BJ (cell line): ENCODE measurements around the gene CPXM1. TPM values are rescaled to one million over a fixed set of nuclear protein-coding genes. Genes with fewer than 3 reads are reported as not detected.

ENCODE experiments used
- CTCF ChIA-PET: fragments of 350-600 bp; formaldehyde crosslinking; extraction: SDS; loops from one replicate; lab custom pipeline; 2021; ENCODE audit warnings: antibody characterized with exemption, inconsistent platforms; lab: Yijun Ruan, JAX
- POLR2A ChIA-PET: fragments of 300-600 bp; sonication (Branson Sonifier 250); formaldehyde crosslinking; extraction: SDS; loops from one replicate; lab custom pipeline; 2021; ENCODE audit warnings: antibody characterized with exemption; lab: Charles Lee
- DNase-seq: peaks from one replicate; pipeline ENCODE4 v3.0.0-alpha.2; 2011; ENCODE audit warnings: low read depth
- H3K27me3 ChIP-seq: 2 replicates; pipeline ENCODE4 v1.6.0; 2011; ENCODE audit warnings: low read length; ENCODE audit not compliant: control insufficient read depth, insufficient read depth
- H3K36me3 ChIP-seq: 2 replicates; pipeline ENCODE4 v1.5.1; 2011; ENCODE audit warnings: low read length; ENCODE audit not compliant: control insufficient read depth, insufficient read depth
- H3K4me3 ChIP-seq: 2 replicates; pipeline ENCODE4 v1.5.1; 2011; ENCODE audit warnings: low read depth, mild to moderate bottlenecking, control low read depth, low read length
- polyA plus RNA-seq: library from polyadenylated mRNA; depleted of rRNA; stranded (reverse); fragments of >200 nt; gene quantifications from 2 replicates; pipeline ENCODE4 v1.2.3, GENCODE V29; 2011
- TF ChIP-seq, protein P1 (sequence below): IDR thresholded peaks from 2 replicates; pipeline ENCODE4 v1.5.1; 2011; ENCODE audit warnings: low read depth, mild to moderate bottlenecking, control low read depth, inconsistent platforms, low read length, moderate library complexity; ENCODE audit not compliant: insufficient read depth

The CPXM1 gene
- polyA plus RNA-seq, 1 experiment = 1.6 TPM

DNA sequence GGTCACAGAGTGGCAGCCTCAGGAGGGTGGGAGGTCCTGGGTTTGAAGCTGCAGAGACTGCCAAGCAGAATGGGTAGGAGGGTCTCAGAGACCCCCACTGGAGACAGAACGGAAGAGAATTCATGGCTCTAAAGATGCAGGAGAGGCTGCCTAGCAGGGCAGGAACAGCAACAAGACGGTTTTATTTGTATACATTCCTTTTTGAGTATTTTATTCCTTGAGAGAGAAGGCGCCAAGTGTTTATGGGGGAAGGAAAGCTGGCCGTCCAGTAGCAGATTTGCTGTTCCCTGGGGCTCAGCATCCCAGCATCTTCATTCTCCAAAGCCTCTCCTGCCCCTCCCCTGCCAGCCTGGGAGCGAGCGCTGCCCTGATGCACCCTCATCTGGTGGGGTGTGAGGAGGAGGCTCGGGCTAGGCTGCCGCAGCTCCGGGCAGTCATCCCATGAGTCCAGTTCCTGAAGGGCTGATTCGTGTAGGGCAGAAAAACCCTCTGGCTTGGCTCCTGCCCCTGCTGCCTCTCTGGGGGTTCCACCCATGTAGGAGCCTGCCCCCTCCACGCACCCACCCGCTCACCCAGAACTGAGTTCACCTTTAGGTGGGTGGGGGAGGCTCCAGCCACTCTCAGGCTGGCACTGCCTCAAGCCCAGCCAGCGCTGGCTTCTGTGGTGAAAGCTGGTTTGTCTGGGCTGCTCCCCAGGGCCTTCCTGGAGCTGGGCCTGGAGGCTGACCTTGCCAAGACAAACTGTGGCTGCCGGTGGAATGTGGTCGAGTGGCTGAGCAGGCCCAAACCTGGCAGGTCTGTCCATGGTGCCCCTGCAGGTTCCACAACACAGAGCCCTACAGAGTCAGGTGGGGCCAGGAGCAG is 32.4 kb downstream of the CPXM1 start:
- CTCF ChIA-PET = interaction anchor here (0.9 to 7.7 kb wide), 9 partner anchors 10 to 233 kb away, joined by 3 to 72 read pairs (median 4); no protein-coding TSS in a partner anchor
- POLR2A ChIA-PET = no interaction called here
- Histone ChIP-seq H3K36me3 (no peaks in the 10 kb centered on the region), H3K27me3 (peaks cover 12% of the 10 kb centered on the region), H3K4me3 (no peak overlapping the region)
- no peak for DNase-seq
- TF ChIP-seq, protein P1, sequence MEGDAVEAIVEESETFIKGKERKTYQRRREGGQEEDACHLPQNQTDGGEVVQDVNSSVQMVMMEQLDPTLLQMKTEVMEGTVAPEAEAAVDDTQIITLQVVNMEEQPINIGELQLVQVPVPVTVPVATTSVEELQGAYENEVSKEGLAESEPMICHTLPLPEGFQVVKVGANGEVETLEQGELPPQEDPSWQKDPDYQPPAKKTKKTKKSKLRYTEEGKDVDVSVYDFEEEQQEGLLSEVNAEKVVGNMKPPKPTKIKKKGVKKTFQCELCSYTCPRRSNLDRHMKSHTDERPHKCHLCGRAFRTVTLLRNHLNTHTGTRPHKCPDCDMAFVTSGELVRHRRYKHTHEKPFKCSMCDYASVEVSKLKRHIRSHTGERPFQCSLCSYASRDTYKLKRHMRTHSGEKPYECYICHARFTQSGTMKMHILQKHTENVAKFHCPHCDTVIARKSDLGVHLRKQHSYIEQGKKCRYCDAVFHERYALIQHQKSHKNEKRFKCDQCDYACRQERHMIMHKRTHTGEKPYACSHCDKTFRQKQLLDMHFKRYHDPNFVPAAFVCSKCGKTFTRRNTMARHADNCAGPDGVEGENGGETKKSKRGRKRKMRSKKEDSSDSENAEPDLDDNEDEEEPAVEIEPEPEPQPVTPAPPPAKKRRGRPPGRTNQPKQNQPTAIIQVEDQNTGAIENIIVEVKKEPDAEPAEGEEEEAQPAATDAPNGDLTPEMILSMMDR = no peak

- TF ChIP-seq, protein P1 = no peak
- POLR2A ChIA-PET = no interaction called here
- H3K4me3 ChIP-seq = no peak overlapping the region
- peaks cover 1% of the 10 kb centered on the region; the same call in 1 of the 2 replicates for H3K27me3 ChIP-seq
- CTCF ChIA-PET = interaction anchor here (0.8 to 7.7 kb wide), 3 partner anchors 9 to 88 kb away, joined by 3 to 72 read pairs (median 3); partner anchors contain the start of genes PCED1A and VPS16
- no peaks in the 10 kb centered on the region for H3K36me3 ChIP-seq
- no peak for DNase-seq
These were observed 37.2 kb downstream of the CPXM1 start for GRCh38 chr20:2763186-2763585.

DNA sequence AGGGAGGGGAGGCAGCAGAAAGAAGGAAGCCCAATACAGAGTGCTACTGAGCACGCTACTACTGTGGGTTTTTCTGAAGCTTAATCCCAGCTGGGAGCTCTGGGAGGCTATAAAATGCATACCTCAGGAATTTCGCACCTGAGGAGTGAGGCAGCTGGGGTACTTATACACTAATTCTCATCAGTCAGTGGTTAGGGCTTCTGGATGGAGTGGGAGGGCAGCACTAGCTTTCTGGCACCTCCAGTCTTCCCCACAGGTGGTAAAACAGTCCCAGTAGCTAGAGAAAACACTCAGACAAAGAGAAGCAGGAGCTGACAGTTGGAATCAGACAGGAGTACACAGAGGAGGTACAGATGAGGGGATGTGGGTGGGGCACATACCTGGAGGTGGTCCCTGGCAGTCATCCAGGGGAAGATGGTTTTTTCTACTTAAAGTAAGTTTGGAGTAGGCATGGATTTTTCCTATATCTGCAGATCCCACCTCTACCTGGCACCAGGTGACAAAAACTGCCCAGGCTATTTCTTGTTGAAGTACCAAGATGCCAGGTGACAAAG is 37.8 kb downstream of the CPXM1 start:
- Histone ChIP-seq H3K4me3 (no peak overlapping the region), H3K27me3 (peaks cover 1% of the 10 kb centered on the region; the same call in 1 of the 2 replicates), H3K36me3 (no peaks in the 10 kb centered on the region)
- ChIA-PET CTCF (interaction anchor here (0.8 to 7.7 kb wide), 5 partner anchors 9 to 253 kb away, joined by 3 to 72 read pairs (median 3); partner anchors contain the start of genes PCED1A and VPS16), POLR2A (no interaction called here)
- no peak for DNase-seq
- TF ChIP-seq, protein P1 = no peak

GRCh38 chr20:2761885-2762284 is 38.5 kb downstream of the CPXM1 start:
- DNase-seq = no peak
- ChIA-PET CTCF (interaction anchor here (0.9 to 7.7 kb wide), 4 partner anchors 8 to 254 kb away, joined by 3 to 72 read pairs (median 3); partner anchors contain the start of genes PCED1A and VPS16), POLR2A (no interaction called here)
- H3K4me3 ChIP-seq = no peak overlapping the region
- no peaks in the 10 kb centered on the region for H3K27me3 ChIP-seq
- TF ChIP-seq, protein P1 = no peak
- H3K36me3 ChIP-seq = no peaks in the 10 kb centered on the region

DNA sequence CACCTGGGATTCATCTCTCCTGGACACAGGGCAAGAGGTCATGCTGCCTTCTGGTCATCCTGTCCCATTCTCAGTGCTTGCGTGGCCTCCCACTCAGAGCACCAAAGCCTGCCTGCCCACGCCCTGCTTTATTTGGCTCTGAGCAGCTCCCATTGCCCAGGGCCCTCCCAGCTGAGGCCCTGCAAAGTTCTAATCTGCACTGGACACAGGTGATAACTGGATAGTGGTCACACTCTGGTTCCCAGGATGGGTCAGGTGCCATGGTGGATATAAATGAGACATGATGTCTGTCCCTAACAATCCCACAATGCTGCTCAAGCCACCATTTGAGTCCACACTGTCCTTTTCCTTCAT is 39.5 kb downstream of the CPXM1 start:
- no peaks in the 10 kb centered on the region for H3K27me3 ChIP-seq
- ChIA-PET POLR2A (interaction anchor here (0.6 kb wide), 1 partner anchor 54 kb away, joined by 8 read pairs; no protein-coding TSS in a partner anchor), CTCF (interaction anchor here (2.5 to 7.7 kb wide), 2 partner anchors 7 to 91 kb away, joined by 9 to 72 read pairs; no protein-coding TSS in a partner anchor)
- no peak overlapping the region for H3K4me3 ChIP-seq
- H3K36me3 ChIP-seq = no peaks in the 10 kb centered on the region
- DNase-seq = no peak
- TF ChIP-seq, protein P1 = no peak
